Medulla oblongata (tissue), 1 donor: Measurements from ENCODE around the gene RALGPS2.

ENCODE experiments used
- DNase-seq: peaks from one replicate; pipeline ENCODE4 v3.0.0-alpha.2; 2015; ENCODE audit errors: extremely low spot score

The RALGPS2 gene

DNA sequence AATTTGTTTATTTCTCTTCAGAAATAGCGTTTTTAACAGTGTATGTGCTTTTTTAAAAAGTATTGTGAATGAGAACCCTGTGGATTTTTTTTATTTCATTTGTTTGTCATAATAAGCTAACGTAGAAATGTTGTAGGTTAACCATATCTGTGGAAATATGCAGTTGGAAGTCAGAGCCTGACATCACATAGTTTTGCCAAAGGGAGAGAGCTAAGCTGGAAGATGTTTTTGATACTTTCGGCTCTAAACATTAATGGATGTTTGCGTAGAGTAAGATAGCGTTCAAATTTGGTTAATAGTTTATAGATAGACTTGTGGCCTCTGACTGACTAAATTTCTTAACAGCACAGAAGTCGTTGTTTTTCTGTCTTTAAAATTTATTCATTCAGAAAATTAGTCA lies 193.3 kb downstream of the RALGPS2 start:
- DNase-seq: no peak

DNA sequence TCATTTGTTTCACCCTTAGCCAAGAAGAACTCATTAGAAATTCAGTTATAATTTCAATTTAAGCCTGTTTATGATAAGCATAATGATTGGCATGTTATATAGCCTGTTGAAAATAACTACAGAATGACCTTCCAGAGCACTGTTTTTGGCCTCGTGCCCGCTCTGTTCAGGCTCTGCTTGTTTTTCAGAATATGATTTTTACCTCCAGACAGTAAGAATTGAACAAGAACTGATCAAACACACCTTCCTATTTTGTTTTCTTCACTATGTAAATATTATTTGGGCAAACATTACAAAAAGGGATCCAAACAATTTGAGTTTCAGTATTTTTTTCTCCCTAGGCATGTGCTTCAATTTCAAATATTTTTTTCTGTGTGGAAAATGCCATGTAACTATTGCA lies 193.9 kb downstream of the RALGPS2 start:
- no peak for DNase-seq

DNA sequence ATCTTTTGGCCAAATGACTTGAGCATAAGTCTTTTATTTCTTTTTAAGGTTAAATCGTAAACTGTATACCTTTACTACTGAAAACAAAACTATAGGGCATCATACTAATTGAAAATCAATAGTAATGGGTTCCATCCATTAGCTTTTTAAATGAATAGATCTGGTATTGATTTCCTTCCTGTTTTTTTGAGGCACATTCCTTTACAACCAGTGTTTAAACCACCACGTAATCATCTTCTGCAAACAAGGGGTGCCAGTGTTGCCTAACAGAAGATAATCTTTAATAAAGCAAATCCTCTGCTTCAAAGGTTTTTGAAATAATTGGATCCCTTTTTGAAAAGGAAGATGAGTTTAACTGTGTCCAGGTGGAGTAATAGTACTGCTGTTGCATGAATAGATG lies 194.5 kb downstream of the RALGPS2 start:
- no peak for DNase-seq

DNA sequence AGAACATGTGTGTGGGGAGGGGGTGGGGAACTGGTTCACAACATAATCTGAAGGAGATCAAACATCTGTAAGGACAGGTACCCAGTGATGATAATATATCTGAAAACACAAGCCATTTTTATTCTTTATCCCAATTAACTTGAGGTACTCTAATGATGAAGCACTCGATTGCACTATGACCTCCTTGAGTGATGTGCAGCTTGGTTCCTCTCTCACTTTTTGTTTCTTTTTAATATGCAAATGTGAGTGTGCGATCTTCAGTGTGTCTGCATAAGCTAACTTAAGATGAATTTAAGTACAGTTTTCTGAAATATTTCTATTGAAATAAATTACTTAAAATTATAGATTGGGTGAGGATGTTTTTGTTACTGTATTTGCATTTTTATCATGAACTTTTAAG lies 196.5 kb downstream of the RALGPS2 start:
- no peak for DNase-seq

DNA sequence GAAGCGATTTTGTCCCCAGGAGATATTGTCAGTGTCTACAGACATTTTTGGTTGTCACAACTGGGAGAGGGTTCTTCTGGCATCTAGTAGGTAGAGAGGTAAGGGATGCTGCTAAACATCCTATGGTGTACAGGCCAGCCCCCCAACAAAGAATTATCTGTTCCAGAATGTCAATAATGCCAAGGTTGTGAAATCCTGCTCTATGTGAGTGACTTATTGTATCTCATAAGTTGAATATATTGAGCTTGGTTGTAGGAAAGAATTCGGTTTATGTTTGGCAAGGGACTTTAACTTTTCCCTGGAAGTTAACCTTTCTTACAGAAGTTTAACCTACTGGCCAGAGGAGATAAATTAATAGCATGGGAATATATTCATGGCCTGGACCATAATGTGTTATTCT lies 198.5 kb downstream of the RALGPS2 start:
- no peak for DNase-seq

DNA sequence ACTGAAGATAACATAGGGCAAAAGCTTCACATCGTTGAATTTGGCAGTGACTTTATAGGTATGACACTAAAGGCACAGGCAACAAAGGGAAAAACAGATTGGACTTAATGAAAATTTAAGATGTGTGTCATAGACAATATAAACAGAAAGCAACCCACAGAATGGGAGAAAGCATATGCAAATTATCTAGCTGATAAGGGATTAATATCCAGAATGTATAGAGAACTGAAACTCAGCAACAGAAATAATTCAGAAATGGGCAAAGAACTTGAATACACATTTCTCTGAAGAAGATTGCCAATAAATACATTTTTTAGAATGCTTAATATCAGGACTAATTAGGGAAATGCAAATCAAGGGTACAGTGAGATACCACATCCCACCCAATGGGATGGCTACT lies 201.0 kb downstream of the RALGPS2 start:
- no peak for DNase-seq

DNA sequence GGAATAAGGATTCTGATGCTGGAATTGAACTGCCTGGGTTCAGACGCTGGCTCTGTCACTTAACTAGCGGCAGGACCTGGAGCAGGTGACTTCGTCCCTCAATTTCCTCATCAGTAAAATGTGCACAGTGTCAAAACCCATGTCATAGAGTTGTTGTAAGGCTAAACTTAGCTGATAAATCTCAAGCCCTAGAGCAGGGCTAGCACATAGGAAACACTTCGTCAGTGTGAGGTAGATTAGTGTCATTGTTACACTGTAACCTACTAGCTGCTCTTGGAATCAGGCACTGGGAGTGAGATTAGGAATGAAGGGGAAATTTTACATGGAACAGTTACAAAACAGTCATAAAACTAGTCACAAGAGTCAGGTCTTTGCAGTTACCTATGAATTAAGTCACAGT lies 202.0 kb downstream of the RALGPS2 start:
- no peak for DNase-seq

DNA sequence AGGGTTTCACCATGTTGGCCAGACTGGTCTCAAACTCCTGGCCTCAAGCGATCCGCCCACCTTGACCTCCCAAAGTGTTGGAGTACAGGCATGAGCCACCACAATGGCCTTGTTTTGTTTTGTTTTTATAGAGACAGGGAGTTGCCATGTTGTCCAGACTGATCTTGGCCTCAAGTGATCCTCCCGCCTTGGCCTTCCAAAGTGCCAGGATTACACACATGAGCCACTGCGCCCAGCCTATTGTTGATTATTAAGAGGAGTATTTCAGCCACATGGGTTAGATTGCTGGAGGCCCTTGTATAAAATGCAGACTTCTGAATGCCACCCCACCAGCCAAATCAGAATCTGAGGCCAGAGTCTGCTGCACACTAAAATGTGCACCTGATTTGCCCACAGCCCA lies 203.0 kb downstream of the RALGPS2 start:
- no peak for DNase-seq

DNA sequence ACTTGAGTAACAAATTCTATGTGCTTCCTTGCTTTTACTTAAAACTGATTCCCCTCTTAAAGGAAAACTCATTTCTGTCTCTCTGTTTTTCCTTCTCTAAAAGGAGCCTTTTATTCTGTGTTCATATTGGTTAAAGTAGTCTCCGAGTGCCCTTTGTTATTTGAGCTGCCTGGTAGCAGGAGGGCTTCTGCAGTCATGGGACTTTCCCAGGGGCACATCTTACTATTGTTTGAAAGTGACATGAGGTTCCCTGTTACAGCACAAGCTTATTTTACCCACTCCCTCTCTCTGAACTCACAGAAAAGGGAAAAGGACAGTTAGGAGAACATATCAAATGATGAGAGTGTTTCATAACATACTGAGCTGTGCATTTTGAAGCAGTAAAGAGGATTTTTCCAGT lies 203.9 kb downstream of the RALGPS2 start:
- no peak for DNase-seq

DNA sequence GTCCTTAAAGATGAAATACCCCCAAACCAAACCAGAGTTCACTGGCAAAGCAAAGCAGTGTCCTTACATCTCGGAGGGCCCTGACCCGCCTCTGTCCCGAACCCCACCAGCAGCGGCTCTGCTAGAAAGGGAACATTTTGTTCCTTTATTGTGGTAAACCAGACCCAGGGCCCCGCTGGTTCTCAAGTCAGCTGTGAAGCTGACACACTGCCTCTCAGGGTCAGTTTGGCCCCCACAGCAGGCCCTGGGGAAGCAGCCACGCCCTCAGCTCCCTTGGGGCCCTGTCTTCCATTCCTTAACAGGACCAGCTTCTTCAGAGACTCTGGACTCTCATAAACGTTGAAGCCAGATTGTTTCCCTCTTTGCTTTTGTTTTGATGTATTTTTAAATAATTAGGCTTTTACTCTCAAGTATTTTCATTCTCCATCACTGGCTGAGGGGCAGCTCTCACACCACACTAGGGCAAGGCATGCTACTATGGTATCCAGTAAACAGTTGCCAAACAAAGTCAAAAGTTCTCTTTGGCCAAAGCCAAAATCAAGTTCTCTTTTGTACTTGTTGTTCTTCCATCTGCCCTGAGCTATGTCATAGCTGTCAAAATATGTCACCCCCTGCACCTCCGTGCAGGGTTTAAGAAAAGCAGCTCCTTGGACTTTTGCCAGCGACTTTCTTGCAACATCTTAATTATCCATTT lies 207.0 kb downstream of the RALGPS2 start:
- DNase-seq: peak; percentile 65

DNA sequence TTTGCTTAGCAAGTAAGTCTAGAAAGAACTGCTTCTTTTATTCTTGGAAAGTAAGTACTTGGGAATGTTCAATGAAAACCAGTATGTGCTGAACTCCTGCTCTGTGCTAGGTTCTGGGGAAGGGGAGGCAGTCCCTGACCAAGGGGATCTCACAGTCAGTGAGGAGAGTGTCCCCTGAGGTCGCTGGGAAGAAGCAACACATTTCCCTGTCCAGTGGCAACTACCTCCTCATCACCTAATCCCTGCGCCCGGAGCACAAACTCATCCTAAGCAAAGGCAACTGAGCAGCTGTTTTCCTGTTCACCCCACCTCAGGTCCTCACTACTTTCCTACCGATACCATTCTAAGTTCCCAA lies 207.5 kb downstream of the RALGPS2 start:
- no peak for DNase-seq

DNA sequence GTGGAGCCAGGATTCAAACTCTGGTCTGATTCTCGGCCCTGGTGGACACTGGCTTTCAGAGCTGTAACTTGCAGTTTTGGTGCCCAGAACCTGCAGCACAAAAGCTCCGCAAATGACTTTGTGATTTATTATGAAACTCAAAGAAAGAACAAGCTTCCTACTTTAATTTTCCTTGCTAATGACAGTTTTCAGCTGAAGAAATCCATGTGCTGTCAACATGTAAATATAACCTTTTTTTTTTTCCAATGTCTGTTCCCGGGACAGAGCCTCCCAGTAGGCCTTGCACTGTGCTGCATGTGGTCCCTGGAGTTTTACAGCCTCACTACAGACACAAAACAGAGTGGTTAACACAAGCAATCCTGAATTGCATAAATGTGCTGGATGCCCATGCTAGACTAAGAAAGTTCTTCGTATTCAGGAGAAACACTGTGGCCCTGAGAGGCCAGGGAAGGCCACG lies 208.1 kb downstream of the RALGPS2 start:
- DNase-seq: no peak

DNA sequence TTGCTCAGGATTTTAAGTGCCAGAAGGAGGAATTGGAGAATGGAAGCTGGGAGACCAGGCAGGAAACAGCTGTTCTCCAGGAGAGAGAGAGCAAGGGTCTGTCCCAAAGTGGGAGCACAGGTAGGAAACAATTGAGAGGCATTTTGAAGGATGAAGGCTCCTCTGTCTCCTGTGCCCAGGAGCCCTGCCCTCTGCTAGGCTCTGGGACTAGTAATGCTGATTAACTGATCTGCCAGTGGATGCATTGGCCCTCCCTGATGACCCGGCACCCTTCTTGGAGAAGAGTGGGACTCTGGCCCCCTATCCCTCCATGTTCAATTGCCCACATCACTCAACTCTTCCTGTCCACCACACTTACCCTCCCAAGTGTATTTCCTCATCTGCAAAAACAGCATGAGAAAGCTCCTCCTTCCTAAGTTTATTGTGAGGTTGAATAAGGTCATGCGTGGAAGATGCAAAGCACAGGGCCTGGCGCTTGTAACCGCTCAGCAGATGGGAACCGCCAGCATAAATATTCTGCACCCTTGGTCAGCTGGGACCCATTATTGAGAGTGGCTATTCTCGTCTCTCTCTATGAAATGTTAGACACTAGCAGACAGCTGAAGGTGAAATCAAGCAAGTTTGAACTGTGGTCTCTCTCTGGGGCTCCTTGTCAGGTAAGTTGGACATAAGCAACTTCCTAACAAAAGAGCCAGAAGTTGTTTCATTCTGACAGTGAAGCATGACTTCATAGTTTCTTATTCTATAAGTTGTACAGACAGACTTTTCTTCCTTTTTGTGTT lies 208.9 kb downstream of the RALGPS2 start:
- no peak for DNase-seq

DNA sequence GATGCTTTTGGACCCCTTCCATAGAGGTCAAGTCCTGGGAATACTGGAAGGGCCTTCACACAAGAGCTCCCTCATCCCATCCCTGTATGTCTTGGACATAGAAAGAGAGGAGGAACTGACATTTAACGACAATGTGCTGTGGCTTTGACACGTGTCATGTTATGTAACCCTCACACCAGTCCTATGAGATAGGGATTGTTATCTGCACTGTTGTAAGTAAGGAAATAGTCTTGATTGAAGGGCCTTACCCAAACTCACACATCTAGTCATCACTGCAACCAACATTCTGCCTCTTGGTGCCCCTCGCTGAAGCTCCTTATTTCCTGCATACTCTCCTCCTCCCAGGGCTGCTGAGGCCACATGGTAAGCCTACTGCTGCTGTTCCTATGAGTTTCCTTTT lies 209.5 kb downstream of the RALGPS2 start:
- DNase-seq: no peak

DNA sequence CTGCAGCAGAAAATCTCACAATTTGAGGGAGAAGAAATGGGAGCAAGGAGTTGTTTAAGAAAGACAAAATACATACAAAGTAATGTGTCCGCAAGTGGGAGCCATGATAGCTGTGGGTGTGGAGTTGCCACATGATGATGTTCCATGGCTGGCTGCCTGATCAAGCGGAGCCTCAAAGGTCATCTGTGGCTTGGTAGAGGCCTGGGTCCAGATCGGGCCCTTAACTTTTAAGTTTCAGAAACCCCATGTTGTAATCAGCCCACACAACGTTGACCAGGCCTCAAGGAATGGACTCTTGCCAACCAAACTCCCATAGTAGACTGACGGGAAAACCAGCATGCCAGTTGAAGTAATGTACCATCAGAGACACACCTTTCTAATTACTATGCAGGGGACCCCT lies 210.6 kb downstream of the RALGPS2 start:
- no peak for DNase-seq

DNA sequence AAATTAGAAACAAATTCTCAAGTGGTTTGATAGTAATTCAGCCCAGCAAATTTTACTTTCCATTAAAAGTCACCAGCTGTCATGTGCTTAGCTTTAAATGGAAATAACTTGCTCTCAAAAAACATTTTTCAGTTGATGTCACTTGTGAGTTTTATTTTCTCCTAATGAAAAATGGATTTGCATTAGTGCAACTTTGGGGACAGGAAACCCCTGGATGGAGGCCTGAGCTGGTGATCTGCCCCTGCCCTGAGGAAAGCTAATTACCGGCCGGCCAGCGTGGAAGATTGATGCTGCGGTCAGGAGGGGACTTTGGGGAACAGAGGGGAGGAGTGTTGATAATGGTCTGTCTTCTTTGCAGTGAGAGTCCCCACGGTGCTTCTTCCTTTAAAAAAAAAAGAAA lies 212.7 kb downstream of the RALGPS2 start:
- no peak for DNase-seq

DNA sequence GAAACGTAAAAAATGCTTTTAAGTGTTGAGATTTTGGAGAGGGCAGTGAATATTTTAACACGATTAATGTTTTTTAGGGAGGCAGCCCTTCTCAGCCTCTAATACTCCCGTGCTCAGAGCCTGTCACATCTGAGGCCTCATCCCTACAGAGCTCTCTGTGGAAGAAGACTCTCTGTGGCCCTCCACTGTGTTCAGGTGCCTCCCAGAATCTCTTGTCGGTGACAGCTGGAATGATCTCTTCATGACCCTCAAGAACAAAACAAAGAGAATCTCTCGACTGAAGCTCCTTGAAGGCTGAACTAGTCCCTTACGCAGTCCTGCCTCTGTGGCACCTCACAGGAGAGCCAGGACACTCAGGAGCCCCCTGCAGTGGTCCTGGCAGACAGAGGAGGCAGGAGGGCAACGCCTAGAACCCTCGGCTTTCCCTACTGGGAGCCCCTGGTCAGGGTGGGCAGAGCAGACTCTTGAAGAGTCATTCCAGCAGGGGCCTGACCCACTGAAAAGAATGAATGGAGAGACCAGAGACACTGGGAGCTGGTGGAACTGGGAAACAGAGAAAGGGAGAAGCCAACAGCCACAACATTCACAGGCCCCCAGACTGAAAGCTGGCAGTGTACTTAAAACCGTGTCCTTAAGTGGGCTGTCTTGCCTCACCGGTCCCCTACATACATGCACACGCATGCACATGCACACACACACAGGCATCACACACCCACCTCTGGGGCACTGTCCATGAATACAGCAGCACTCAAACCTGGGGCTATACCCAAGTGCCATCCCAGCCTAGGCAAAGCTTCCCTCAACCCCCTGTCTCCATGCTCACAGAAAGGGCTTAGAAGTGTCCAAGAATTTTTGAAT lies 213.3 kb downstream of the RALGPS2 start:
- no peak for DNase-seq

DNA sequence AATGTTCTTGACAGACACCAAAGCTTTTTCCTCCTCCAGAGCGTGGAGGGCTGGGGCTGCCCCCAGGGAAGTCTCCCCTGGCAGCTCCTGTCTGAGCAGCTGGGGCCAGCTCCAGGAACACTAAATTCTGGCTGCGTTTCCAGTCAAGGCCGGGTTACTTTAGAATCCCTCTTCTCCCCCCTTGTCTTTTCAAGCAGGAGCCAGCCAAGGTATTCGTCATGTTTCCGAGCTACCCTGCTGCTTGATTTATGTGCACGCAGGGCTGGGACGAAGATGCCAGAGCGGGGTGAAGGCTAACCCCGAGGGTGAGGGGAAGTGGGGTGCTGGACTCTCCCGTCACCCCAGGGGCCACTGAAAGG lies 213.9 kb downstream of the RALGPS2 start:
- peak; percentile 52 for DNase-seq

DNA sequence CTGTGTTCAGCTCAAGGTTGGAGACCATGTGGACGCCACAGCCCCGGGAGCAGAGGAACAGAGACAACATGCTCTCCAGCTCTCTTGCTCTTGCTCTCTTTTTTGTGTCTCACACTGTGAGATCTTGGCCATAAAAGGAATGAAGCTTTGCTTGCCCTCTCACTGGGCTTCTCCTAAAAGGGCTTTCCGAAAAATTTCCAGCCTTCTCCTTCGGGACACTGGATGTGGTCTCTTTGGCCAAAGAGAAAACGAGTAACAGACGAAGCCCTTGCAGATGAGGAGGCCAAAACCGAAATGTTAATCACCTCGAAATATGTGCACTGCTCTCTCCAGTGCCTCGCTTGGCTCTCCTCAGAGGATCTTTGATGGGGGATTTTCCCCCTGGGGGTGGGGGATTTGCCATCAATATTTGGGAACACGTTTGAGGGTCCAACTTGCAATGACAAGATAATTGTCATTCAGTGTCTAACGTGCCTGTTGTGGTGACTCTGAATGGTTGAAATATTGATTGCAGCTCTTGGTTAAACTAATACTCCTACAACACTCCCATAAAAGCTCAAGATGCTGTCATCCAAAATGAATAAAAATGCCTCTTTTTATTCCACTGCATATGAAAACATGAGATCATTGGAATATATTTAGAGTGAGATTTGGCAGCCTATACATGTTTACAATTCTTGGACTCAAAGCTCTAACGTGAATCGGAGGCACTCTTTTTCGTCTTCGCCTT lies 214.5 kb downstream of the RALGPS2 start:
- DNase-seq: no peak

DNA sequence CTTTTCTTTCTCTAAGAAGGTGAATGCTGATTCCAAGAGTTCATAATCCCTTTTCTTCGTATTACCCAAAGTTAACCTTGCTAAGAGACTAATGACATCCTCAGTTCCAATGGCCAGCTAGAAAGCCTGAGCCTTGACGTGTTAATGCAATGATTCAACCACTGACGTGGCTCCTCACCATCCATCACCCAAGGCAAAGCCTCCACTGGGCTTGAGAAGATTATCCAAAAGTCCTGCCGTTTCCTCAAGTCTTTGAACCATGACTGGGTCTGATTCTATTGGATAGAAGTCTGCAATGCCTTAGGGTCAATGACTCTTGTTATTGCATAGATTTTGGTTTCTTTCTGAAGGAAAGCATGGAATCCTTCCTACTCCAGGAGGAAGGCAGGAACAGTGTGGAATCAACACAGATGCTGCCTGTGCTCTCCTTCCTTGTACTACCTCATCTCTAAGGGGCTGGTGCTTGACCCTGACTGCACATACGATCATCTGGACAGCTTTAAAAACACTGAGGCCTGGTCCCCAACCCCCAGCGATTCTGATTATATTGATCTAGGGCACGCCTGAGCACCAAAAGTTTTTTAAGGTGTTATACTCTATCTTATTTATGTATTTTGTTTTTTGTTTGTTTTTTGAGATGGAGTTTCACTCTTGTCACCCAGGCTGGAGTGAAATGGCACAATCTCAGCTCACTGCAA lies 215.2 kb downstream of the RALGPS2 start:
- DNase-seq: no peak

DNA sequence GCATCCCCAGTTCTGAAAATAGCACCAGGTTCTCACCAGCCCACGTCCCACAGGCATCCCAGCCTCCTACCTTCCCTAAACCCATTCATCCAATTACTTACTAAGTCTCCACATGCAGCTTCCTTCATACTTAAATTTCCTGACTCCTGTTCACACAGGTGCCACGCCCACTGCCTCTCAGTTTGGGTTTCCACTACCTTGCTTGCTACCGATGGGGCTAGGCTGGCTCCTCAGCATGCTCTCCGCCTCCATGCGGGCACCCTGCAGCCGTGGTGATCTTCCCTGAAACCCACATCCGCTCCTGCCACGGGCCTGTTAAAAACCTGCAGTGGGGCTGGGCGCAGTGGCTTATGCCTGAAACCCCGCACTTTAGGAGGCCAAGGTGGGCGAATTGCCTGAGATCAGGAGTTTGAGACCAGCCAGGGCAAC lies 216.2 kb downstream of the RALGPS2 start:
- no peak for DNase-seq
